HepG2 (cell line): ENCODE data around the gene HIGD1C. TPM values are rescaled to one million over a fixed set of nuclear protein-coding genes. Genes with fewer than 3 reads are reported as not detected.

Source experiments
- CC2D1A ChIP-seq: sonication (generic); formaldehyde crosslinking; IDR thresholded peaks from 2 replicates; pipeline ENCODE4 v1.8.1; 2023; ENCODE audit warnings: mild to moderate bottlenecking, missing genetic modification reagents
- CREB3 ChIP-seq: sonication (generic); formaldehyde crosslinking; IDR thresholded peaks from 2 replicates; pipeline ENCODE4 v1.5.0; 2020; ENCODE audit warnings: missing genetic modification reagents
- HMGXB3 ChIP-seq: sonication (generic); formaldehyde crosslinking; IDR thresholded peaks from 2 replicates; pipeline ENCODE4 v1.4.0; 2020; ENCODE audit warnings: missing genetic modification reagents, borderline replicate concordance
- HNF4G ChIP-seq, 2 experiments: sonication (generic) in 1 of 2; formaldehyde crosslinking in 1 of 2; IDR thresholded peaks; 2 replicates each; pipeline versions ENCODE4 v1.4.0 to v1.6.1; 2011 to 2020; ENCODE audit warnings: borderline replicate concordance in 2 of 2, low read depth in 2 of 2, mild to moderate bottlenecking in 2 of 2, low read length in 1 of 2, missing genetic modification reagents in 1 of 2, moderate library complexity in 1 of 2
- KDM3A ChIP-seq: IDR thresholded peaks from 2 replicates; pipeline ENCODE4 v1.6.1; 2018; ENCODE audit warnings: low read depth, missing compliant biosample characterization
- POLR2AphosphoS2 ChIP-seq: IDR thresholded peaks from 2 replicates; pipeline ENCODE4 v1.6.1; 2011; ENCODE audit warnings: low read depth, low read length, improper control_type of control experiment
- PRMT3 ChIP-seq: sonication (generic); formaldehyde crosslinking; IDR thresholded peaks from 2 replicates; pipeline ENCODE4 v1.8.1; 2022; ENCODE audit warnings: low read depth, mild to moderate bottlenecking, moderate library complexity, missing genetic modification reagents, borderline replicate concordance
- SATB2 ChIP-seq: sonication (generic); formaldehyde crosslinking; IDR thresholded peaks from 2 replicates; pipeline ENCODE4 v1.5.0; 2020; ENCODE audit warnings: missing genetic modification reagents
- SP2 ChIP-seq: sonication (generic); formaldehyde crosslinking; IDR thresholded peaks from 2 replicates; pipeline ENCODE4 v1.5.1; 2020; ENCODE audit warnings: mild to moderate bottlenecking, missing genetic modification reagents
- SRSF4 ChIP-seq: fragments of 200-400 bp; formaldehyde crosslinking; IDR thresholded peaks from one replicate; pipeline ENCODE4 v1.6.1; 2018; ENCODE audit warnings: mild to moderate bottlenecking, low read depth, low read length, moderate library complexity; ENCODE audit not compliant: poor library complexity, severe bottlenecking
- TCF12 ChIP-seq, 2 experiments: fragments of 450-650 bp in 1 of 2; sonication (generic) in 1 of 2; formaldehyde crosslinking in 1 of 2; IDR thresholded peaks; 2 replicates each; pipeline versions ENCODE4 v1.6.1 to v1.8.0; 2017 to 2022; ENCODE audit warnings: antibody characterized with exemption in 1 of 2, mild to moderate bottlenecking in 1 of 2, missing genetic modification reagents in 1 of 2, moderate library complexity in 1 of 2
- THRA ChIP-seq: sonication (generic); formaldehyde crosslinking; IDR thresholded peaks from 2 replicates; pipeline ENCODE4 v1.4.0; 2020; ENCODE audit warnings: missing genetic modification reagents, borderline replicate concordance
- ZBTB21 ChIP-seq: sonication (generic); formaldehyde crosslinking; IDR thresholded peaks from 2 replicates; pipeline ENCODE4 v1.4.0; 2020; ENCODE audit warnings: missing genetic modification reagents
- ZBTB25 ChIP-seq: IDR thresholded peaks from 2 replicates; pipeline ENCODE4 v1.6.1; 2018; ENCODE audit warnings: missing genetic modification reagents
- ZFYVE20 ChIP-seq: sonication (generic); formaldehyde crosslinking; IDR thresholded peaks from 2 replicates; pipeline ENCODE4 v1.8.0; 2023; ENCODE audit warnings: low read depth, mild to moderate bottlenecking, moderate library complexity, missing genetic modification reagents, borderline replicate concordance
- ZMYM4 ChIP-seq: sonication (generic); formaldehyde crosslinking; IDR thresholded peaks from 2 replicates; pipeline ENCODE4 v1.8.1; 2023; ENCODE audit warnings: mild to moderate bottlenecking, missing genetic modification reagents
- ZNF101 ChIP-seq: sonication (generic); formaldehyde crosslinking; IDR thresholded peaks from 2 replicates; pipeline ENCODE4 v1.4.0; 2020; ENCODE audit warnings: mild to moderate bottlenecking, low read depth, missing genetic modification reagents, borderline replicate concordance
- ZNF383 ChIP-seq: sonication (generic); formaldehyde crosslinking; IDR thresholded peaks from 2 replicates; pipeline ENCODE4 v1.4.0; 2020; ENCODE audit warnings: missing genetic modification reagents, mild to moderate bottlenecking, borderline replicate concordance
- ZNF546 ChIP-seq: sonication (generic); formaldehyde crosslinking; conservative IDR thresholded peaks from 2 replicates; pipeline ENCODE4 v1.8.1; 2023; ENCODE audit warnings: mild to moderate bottlenecking, missing genetic modification reagents
- ZNF569 ChIP-seq: sonication (generic); formaldehyde crosslinking; IDR thresholded peaks from 2 replicates; pipeline ENCODE4 v1.5.0; 2020; ENCODE audit warnings: mild to moderate bottlenecking, missing genetic modification reagents, moderate library complexity, borderline replicate concordance
- ZSCAN30 ChIP-seq: sonication (generic); formaldehyde crosslinking; IDR thresholded peaks from 2 replicates; pipeline ENCODE4 v1.5.0; 2020; ENCODE audit warnings: mild to moderate bottlenecking, missing genetic modification reagents
- polyA plus RNA-seq, 8 experiments: library from polyadenylated mRNA; depleted of rRNA in 3 of 8; stranded (reverse) in 7 of 8; unstranded in 1 of 8; fragments of >200 nt; fragmentation: Illumina TruSeq in 4 of 8; extraction: Trizol in 4 of 8; gene quantifications; 2 replicates each; pipeline versions ENCODE4 v1.2.1 to v1.2.3, GENCODE V29; 2011 to 2016; ENCODE audit warnings: low read depth in 4 of 8, missing spikeins in 1 of 8, mixed read lengths in 1 of 8; ENCODE audit not compliant: insufficient read depth in 1 of 8
- total RNA-seq, 5 experiments: library from RNA; depleted of rRNA; stranded (reverse); fragments of >200 nt; fragmentation: Illumina TruSeq; extraction: Trizol; gene quantifications; 2 replicates each; pipeline ENCODE4 v1.2.3, GENCODE V29; 2016; ENCODE audit warnings: low read depth in 1 of 5

Gene HIGD1C
- total and polyA plus RNA-seq, 2 of the 13 experiments (the other 11 are each of a cell fraction or from before 2014, with no cell fraction given) = not detected

- no peak for TF ChIP-seq HMGXB3
- TF ChIP-seq CC2D1A (CRISPR knock-in tag) = no peak
- TF ChIP-seq CREB3 (CRISPR knock-in tag) = no peak
- TF ChIP-seq ZNF101 (CRISPR knock-in tag) = no peak
- TF ChIP-seq POLR2AphosphoS2 = no peak
- no peak for TF ChIP-seq ZNF383 (CRISPR knock-in tag)
- TF ChIP-seq KDM3A (CRISPR knock-in tag) = no peak
- TF ChIP-seq SP2 (CRISPR knock-in tag) = no peak
- no peak for TF ChIP-seq THRA
- no peak for TF ChIP-seq TCF12 (IDR thresholded peaks at IDR 0.05)
- no peak for TF ChIP-seq TCF12 (CRISPR knock-in tag; IDR thresholded peaks at IDR 0.05)
- no peak for TF ChIP-seq ZNF546
- TF ChIP-seq SATB2 (CRISPR knock-in tag) = no peak
- TF ChIP-seq ZBTB21 (CRISPR knock-in tag) = no peak
- peak; percentile 74 for TF ChIP-seq HNF4G (IDR thresholded peaks at IDR 0.05; ENCODE audit: borderline replicate concordance, low read depth, low read length)
- no peak for TF ChIP-seq HNF4G (CRISPR knock-in tag; IDR thresholded peaks at IDR 0.05; ENCODE audit: borderline replicate concordance, low read depth)
- TF ChIP-seq ZNF569 (CRISPR knock-in tag) = no peak
- no peak for TF ChIP-seq ZSCAN30 (CRISPR knock-in tag)
- TF ChIP-seq PRMT3 (CRISPR knock-in tag) = no peak
- TF ChIP-seq SRSF4 = no peak
- TF ChIP-seq ZFYVE20 (CRISPR knock-in tag) = no peak
- TF ChIP-seq ZBTB25 = no peak
- TF ChIP-seq ZMYM4 (CRISPR knock-in tag) = no peak
Measured at GRCh38 chr12:50934981-50935807, 17.1 kb upstream of the HIGD1C start (continued).
